ENCODE measurements around the gene TMEM150C.

DNA sequence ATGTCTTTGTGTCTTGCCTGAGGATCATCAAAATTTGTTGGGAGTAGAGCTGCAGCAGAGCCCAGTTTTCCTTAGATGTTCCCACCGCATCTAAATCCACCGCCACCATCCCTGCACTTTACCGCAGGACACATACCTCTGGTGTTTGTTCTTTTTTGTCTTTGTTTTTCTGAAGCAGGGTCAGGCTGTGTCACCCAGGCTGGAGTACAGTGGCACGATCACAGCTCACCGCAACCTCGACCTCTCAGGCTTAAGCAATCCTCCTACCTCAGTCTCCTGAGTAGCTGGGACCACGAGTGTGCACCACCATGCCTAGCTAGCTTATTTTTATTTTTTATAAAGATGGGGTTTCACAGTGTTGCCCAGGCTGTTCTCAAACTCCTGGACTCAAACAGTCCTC, 126.8 kb downstream of the TMEM150C start:
- TF ChIP-seq, protein P1, sequence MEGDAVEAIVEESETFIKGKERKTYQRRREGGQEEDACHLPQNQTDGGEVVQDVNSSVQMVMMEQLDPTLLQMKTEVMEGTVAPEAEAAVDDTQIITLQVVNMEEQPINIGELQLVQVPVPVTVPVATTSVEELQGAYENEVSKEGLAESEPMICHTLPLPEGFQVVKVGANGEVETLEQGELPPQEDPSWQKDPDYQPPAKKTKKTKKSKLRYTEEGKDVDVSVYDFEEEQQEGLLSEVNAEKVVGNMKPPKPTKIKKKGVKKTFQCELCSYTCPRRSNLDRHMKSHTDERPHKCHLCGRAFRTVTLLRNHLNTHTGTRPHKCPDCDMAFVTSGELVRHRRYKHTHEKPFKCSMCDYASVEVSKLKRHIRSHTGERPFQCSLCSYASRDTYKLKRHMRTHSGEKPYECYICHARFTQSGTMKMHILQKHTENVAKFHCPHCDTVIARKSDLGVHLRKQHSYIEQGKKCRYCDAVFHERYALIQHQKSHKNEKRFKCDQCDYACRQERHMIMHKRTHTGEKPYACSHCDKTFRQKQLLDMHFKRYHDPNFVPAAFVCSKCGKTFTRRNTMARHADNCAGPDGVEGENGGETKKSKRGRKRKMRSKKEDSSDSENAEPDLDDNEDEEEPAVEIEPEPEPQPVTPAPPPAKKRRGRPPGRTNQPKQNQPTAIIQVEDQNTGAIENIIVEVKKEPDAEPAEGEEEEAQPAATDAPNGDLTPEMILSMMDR (IDR thresholded peaks at IDR 0.05), result no peak
- no peak for TF ChIP-seq EP300 (IDR thresholded peaks at IDR 0.05)
- no peak for TF ChIP-seq POLR2A (IDR thresholded peaks at IDR 0.05)
